Stimulated activated CD4-positive, alpha-beta T cell treated with anti-CD3 and anti-CD28 coated beads, Interleukin-2, amount 100 ng/mL, for 48 hours (primary cell): ENCODE results near the gene FAM228A.
"Not testable (repeated sequence)": the region's sequence is repeated elsewhere in the genome, so short reads cannot be mapped to it uniquely, and the experiment has no call there.

Experiments used
- DNase-seq, 2 donors: peaks; one replicate each; pipeline ENCODE4 v3.0.0-alpha.2; 2020

FAM228A gene

DNA sequence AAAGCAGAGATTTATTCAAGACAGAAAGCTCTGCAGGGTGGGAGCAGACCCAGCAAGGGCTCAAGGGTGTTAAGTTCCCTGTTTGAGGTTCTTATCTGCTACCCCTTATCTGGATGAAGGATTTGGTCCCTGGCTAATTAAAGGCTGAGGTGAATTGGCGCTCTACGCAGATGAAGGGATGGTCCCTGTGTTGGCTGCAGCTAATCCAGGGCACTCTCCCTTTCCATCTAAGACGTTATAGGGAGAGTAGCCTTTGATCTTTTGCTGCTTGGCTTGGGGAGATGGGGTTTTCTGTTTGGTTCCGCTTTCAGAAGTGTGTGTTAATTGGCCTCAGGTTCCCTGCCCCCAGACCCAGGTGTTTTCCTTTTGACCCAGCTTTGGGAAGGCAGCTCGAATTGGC lies 17.0 kb downstream of the FAM228A start:
- DNase-seq = no peak

DNA sequence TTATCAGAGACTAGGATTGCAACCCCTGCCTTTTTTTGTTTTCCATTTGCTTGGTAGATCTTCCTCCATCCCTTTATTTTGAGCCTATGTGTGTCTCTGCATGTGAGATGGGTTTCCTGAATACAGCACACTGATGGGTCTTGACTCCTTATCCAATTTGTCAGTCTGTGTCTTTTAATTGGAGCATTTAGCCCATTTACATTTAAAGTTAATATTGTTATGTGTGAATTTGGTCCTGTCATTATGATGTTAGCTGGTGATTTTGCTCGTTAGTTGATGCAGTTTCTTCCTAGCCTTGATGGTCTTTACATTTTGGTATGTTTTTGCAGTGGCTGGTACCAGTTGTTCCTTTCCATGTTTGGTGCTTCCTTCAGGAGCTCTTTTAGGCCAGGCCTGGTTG lies 22.4 kb downstream of the FAM228A start:
- DNase-seq = not testable (repeated sequence)

- DNase-seq = no peak
These were observed 25.2 kb downstream of the FAM228A start for GRCh38 chr2:24199968-24200590.

DNA sequence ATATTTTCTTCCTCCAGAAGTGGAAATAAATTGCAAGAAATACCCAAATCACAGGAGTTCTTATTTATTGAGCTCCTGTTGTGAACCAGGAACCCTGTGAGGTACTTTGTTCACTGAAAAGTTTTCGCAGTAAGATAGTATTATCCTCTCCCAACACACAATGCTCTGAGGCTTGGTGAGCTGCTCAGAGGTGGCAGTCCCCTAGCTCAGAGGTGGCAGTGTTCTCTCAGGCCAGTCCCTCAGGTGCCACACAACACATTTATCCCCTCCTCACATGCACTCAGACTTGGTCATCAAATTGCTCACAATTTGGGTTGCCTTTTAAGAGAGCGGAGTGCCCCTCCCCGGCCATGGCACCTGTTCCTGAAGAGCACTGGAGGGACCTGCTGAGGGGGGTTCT lies 25.9 kb downstream of the FAM228A start:
- no peak for DNase-seq

GRCh38 chr2:24203029-24203786 lies 28.4 kb downstream of the FAM228A start:
- DNase-seq = no peak

DNA sequence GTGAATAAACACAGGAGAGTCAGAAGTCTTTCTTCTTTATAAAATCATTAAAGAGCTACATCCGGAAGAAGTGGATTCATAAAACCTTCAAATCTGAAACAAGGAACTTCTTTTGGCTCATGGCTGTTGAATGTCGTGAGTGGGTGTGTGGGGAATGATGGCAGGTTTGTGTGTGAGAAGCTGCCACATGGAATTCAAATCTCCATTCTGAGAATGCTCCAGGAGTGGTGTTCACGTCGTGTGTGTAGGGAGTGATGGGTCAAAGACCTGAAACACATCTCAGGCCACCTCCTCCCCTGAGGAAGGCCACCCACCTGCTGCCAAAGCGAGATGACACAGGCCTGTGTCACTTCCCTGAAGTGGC lies 28.9 kb downstream of the FAM228A start:
- no peak for DNase-seq

- DNase-seq = no peak
These were observed 29.7 kb downstream of the FAM228A start for GRCh38 chr2:24204505-24204904.

- DNase-seq = no peak
These were observed 30.3 kb downstream of the FAM228A start for GRCh38 chr2:24205131-24205530.

- no peak for DNase-seq
These were observed 31.4 kb downstream of the FAM228A start for GRCh38 chr2:24206242-24206641.

GRCh38 chr2:24206714-24207113 lies 31.9 kb downstream of the FAM228A start:
- DNase-seq = no peak

- DNase-seq = no peak
These were observed 32.5 kb downstream of the FAM228A start for GRCh38 chr2:24207359-24207758.

DNA sequence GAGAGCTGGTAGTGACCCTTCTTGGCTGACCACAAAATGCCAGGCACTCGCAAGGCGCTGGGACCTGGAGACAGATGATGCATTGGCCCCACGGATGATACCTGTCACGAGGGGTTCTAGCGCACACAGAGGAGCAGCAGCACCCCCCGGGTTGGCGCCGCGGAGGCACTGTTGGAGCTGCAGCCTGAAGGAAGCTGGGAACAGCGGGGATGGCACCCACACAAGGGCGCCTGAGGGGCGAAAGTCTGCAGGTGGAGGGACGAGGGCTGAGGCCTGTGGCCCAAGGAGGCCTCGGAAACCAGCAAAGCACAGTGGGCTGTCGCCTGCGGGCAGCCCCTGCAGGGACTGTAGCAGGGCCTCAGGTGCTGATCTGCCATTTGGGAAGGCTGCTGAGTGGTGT lies 33.6 kb downstream of the FAM228A start:
- no peak for DNase-seq

- DNase-seq = no peak
These were observed 34.7 kb downstream of the FAM228A start for GRCh38 chr2:24209389-24210105.

- no peak for DNase-seq
These were observed 35.2 kb downstream of the FAM228A start for GRCh38 chr2:24210106-24210455.

DNA sequence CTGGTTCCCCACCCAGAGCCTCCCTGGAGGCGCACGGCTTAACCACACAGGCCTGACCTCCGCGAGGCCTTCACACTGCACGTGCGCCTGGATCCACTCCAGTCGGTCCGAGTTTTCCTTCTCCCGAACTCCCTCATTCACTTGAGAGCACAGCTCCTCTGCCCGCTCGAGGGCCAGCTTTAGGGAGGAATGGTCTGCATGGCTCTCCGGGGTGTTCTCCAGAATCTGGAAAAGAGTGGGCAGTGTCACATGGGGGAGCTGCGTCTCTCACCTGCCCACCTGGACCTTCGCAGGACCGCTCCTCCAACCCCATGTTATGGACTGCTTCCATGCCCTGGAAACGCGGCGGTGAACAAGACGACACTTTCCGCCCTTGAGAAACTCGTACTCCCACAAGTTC lies 35.9 kb downstream of the FAM228A start:
- DNase-seq = no peak

GRCh38 chr2:24211408-24211807 lies 36.6 kb downstream of the FAM228A start:
- no peak for DNase-seq

GRCh38 chr2:24214880-24215279 lies 40.0 kb downstream of the FAM228A start:
- no peak for DNase-seq

GRCh38 chr2:24220554-24221291 lies 45.9 kb downstream of the FAM228A start:
- no peak for DNase-seq

GRCh38 chr2:24221343-24222050 lies 46.6 kb downstream of the FAM228A start:
- no peak for DNase-seq

DNA sequence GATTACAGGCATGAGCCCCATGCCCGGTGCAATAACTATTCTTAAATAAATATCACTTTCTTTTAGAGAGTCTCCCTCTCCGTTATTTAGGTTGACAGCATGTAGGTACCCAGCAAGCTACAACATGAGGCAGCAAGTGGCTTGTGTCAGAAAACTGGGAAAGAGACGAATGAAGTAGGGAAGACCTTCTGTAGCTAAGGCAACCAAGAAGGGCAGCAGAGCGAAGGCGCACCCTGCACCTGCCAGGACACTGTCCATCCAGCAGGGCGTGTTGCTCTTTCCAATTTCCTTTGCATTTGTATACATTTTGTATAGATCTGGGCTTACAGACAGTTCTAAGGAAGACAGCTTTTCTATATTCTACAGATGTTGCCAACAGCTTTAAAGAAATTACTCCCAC lies 48.1 kb downstream of the FAM228A start:
- no peak for DNase-seq

- DNase-seq = no peak
These were observed 50.8 kb downstream of the FAM228A start for GRCh38 chr2:24225499-24226242.

- no peak for DNase-seq
These were observed 53.6 kb downstream of the FAM228A start for GRCh38 chr2:24228470-24228869.
